Epithelial cell of prostate (primary cell): ENCODE results near the gene ALOXE3.

Experiments
- DNase-seq: peaks from one replicate; pipeline ENCODE4 v3.0.0-alpha.2; 2011; ENCODE audit warnings: low read depth, low spot score
- H3K27ac ChIP-seq: fragments of 450-650 bp; 2 replicates; pipeline ENCODE4 v1.5.1; 2017; ENCODE audit warnings: mild to moderate bottlenecking

ALOXE3 gene

GRCh38 chr17:8142887-8143580 lies 24.7 kb upstream of the ALOXE3 start:
- DNase-seq: no peak
- H3K27ac ChIP-seq: no peak overlapping the region

- no peak overlapping the region for H3K27ac ChIP-seq
- DNase-seq: no peak
These were observed 24.0 kb upstream of the ALOXE3 start for GRCh38 chr17:8142158-8142886.

- DNase-seq: no peak
These were observed 23.4 kb upstream of the ALOXE3 start for GRCh38 chr17:8141741-8142140.

GRCh38 chr17:8141045-8141444 lies 22.7 kb upstream of the ALOXE3 start:
- no peak overlapping the region for H3K27ac ChIP-seq
- no peak for DNase-seq

More at GRCh38 chr17:8141741-8142140, 23.4 kb upstream of the ALOXE3 start:
- H3K27ac ChIP-seq: no peak overlapping the region

GRCh38 chr17:8140065-8141029 lies 22.0 kb upstream of the ALOXE3 start:
- DNase-seq: no peak
- H3K27ac ChIP-seq: peak overlapping the region; percentile 78

- H3K27ac ChIP-seq: peak overlapping the region; percentile 78
- peak; percentile 67 for DNase-seq
These were observed 20.5 kb upstream of the ALOXE3 start for GRCh38 chr17:8138672-8139371.

- no peak for DNase-seq
- peak overlapping the region; percentile 78 for H3K27ac ChIP-seq
These were observed 20.0 kb upstream of the ALOXE3 start for GRCh38 chr17:8138374-8138671.

- DNase-seq: no peak
- peak overlapping the region; percentile 78 for H3K27ac ChIP-seq
These were observed 19.5 kb upstream of the ALOXE3 start for GRCh38 chr17:8137645-8138373.

- no peak for DNase-seq
- H3K27ac ChIP-seq: no peak overlapping the region
These were observed 15.6 kb upstream of the ALOXE3 start for GRCh38 chr17:8133941-8134340.

GRCh38 chr17:8133399-8133798 lies 15.1 kb upstream of the ALOXE3 start:
- DNase-seq: no peak
- H3K27ac ChIP-seq: no peak overlapping the region

GRCh38 chr17:8131844-8132441 lies 13.6 kb upstream of the ALOXE3 start:
- no peak for DNase-seq
- no peak overlapping the region for H3K27ac ChIP-seq

GRCh38 chr17:8128125-8128784 lies 9.9 kb upstream of the ALOXE3 start:
- H3K27ac ChIP-seq: no peak overlapping the region
- no peak for DNase-seq

GRCh38 chr17:8126491-8127066 lies 8.3 kb upstream of the ALOXE3 start:
- H3K27ac ChIP-seq: peak overlapping the region; percentile 50
- DNase-seq: no peak

GRCh38 chr17:8125947-8126490 lies 7.7 kb upstream of the ALOXE3 start:
- DNase-seq: no peak
- H3K27ac ChIP-seq: peak overlapping the region; percentile 50

- no peak for DNase-seq
- H3K27ac ChIP-seq: no peak overlapping the region
These were observed 7.0 kb upstream of the ALOXE3 start for GRCh38 chr17:8125154-8125946.

- no peak overlapping the region for H3K27ac ChIP-seq
- no peak for DNase-seq
These were observed 6.2 kb upstream of the ALOXE3 start for GRCh38 chr17:8124350-8125153.
